Fibroblast of the aortic adventitia (primary cell): ENCODE data around the gene ADGRG6. TPM values are rescaled to one million over a fixed set of nuclear protein-coding genes. Genes with fewer than 3 reads are reported as not detected.

Experiments
- DNase-seq: peaks from one replicate; pipeline ENCODE4 v3.0.0-alpha.2; 2010; ENCODE audit warnings: low read depth
- H3K4me3 ChIP-seq: 2 replicates; pipeline ENCODE4 v1.5.1; 2011; ENCODE audit warnings: low read depth, mild to moderate bottlenecking, control low read depth, low read length, moderate library complexity
- CTCF ChIP-seq: IDR thresholded peaks from 2 replicates; pipeline ENCODE4 v1.5.1; 2011; ENCODE audit warnings: mild to moderate bottlenecking, low read length, control low read depth, inconsistent platforms; ENCODE audit not compliant: insufficient read depth
- total RNA-seq: library from RNA; depleted of rRNA; stranded (reverse); fragments of >200 nt; gene quantifications from 2 replicates; pipeline ENCODE4 v1.2.3, GENCODE V29; 2012; ENCODE audit warnings: low replicate concordance

The ADGRG6 gene
- total RNA-seq, 1 donor, result 1.7 TPM

- no peak for TF ChIP-seq CTCF
- peak; percentile 33 for DNase-seq
- H3K4me3 ChIP-seq, result no peak overlapping the region
Measured at GRCh38 chr6:142459271-142459670, 157.5 kb downstream of the ADGRG6 start.

DNA sequence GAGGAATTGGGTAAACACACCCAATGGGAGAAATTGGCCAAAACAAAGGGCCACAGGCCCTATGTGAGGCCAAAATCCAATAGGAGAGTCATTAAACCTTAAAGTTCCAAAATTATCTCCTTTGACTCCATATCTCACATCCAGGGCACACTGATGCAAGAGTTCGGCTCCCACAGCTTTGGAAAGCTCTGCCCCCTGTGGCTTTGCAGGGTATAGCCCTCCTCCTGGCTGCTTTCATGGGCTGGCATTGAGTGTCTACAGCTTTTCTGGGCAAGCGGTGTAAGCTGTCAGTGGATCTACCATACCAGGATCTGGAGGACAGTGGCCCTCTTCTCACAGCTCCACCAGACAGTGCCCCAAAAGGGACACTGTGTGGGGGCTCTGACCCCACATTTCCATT is 160.5 kb downstream of the ADGRG6 start:
- no peak for DNase-seq
- no peak overlapping the region for H3K4me3 ChIP-seq
- TF ChIP-seq CTCF, result peak; percentile 13

DNA sequence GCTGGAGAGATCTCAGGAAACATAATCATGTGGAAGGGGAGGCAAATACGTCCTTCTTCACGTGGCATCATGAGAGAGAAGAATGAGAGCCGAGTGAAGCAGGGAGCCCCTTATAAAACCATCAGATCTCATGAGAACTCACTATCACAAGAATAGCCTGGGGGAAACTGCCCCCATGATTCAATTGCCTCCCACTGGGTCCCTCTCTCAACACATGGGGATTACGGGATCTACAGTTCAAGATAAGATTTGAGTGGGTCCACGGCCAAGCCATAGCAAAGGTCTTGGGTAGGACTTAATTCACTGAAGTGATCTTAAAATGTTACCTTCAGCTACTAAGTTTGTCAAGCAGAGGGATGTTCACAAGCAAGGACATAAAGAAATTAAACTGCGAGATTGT is 162.2 kb downstream of the ADGRG6 start:
- TF ChIP-seq CTCF, result no peak
- H3K4me3 ChIP-seq, result no peak overlapping the region
- no peak for DNase-seq

- DNase-seq, result no peak
- no peak overlapping the region for H3K4me3 ChIP-seq
- TF ChIP-seq CTCF, result no peak
Measured at GRCh38 chr6:142469220-142469619, 167.4 kb downstream of the ADGRG6 start.

- TF ChIP-seq CTCF, result no peak
- DNase-seq, result no peak
- no peak overlapping the region for H3K4me3 ChIP-seq
Measured at GRCh38 chr6:142470421-142470820, 168.6 kb downstream of the ADGRG6 start.

- H3K4me3 ChIP-seq, result no peak overlapping the region
- DNase-seq, result peak; percentile 78
- peak; percentile 68 for TF ChIP-seq CTCF
Measured at GRCh38 chr6:142474531-142475289, 172.9 kb downstream of the ADGRG6 start.

- no peak for DNase-seq
- no peak for TF ChIP-seq CTCF
- H3K4me3 ChIP-seq, result no peak overlapping the region
Measured at GRCh38 chr6:142476452-142476851, 174.6 kb downstream of the ADGRG6 start.
